ENCODE data around the gene CYSLTR2. TPM values are rescaled to one million over a fixed set of nuclear protein-coding genes. Genes with fewer than 3 reads are reported as not detected.

CYSLTR2 gene
- total and polyA plus RNA-seq, 9 of the 15 experiments (the other 6 are each of a cell fraction or from before 2014, with no cell fraction given): not detected

- TF ChIP-seq NKRF (IDR thresholded peaks at IDR 0.05; ENCODE audit: borderline replicate concordance) (no peak), ZBTB11 (CRISPR knock-in tag; IDR thresholded peaks at IDR 0.05) (no peak), PML (IDR thresholded peaks at IDR 0.05; ENCODE audit: low read length) (no peak), NFE2L1 (tag; IDR thresholded peaks at IDR 0.05; ENCODE audit: borderline replicate concordance, low read depth) (no peak), ZNF165 (CRISPR knock-in tag; IDR thresholded peaks at IDR 0.05; ENCODE audit: borderline replicate concordance) (no peak), MCM3 (IDR thresholded peaks at IDR 0.05) (no peak), DACH1 (IDR thresholded peaks at IDR 0.05; ENCODE audit: partially characterized antibody) (no peak), PKNOX1 (IDR thresholded peaks at IDR 0.05) (peak; percentile 39; the same call in 1 of the 2 replicates), CHD4 (IDR thresholded peaks at IDR 0.05; ENCODE audit: insufficient read depth, insufficient replicate concordance, low read depth, low read length, poor library complexity, severe bottlenecking) (no peak), GATA2 (CRISPR knock-in tag; IDR thresholded peaks at IDR 0.05) (no peak), PTBP1 (IDR thresholded peaks at IDR 0.05; ENCODE audit: low read depth, low read length) (no peak), MAFG (tag; conservative IDR thresholded peaks at IDR 0.05) (0 out of 2 replicates have a peak, but pooled peaks have one; percentile 30), FOXJ3 (CRISPR knock-in tag; IDR thresholded peaks at IDR 0.05) (no peak), HIVEP1 (CRISPR knock-in tag; IDR thresholded peaks at IDR 0.05) (no peak), HMGN3 (IDR thresholded peaks at IDR 0.05; ENCODE audit: borderline replicate concordance, extremely low read depth, insufficient read length, low read depth, low read length) (no peak), TBP (optimal IDR thresholded peaks at IDR 0.05; ENCODE audit: low read depth, low read length) (no peak), ELK1 (CRISPR knock-in tag; IDR thresholded peaks at IDR 0.05) (no peak), HOXB6 (CRISPR knock-in tag; IDR thresholded peaks at IDR 0.05; ENCODE audit: borderline replicate concordance) (no peak), CBX8 (IDR thresholded peaks at IDR 0.05; ENCODE audit: borderline replicate concordance, extremely low read depth, low read depth, low read length, poor library complexity, severe bottlenecking) (no peak)
These were observed 96.2 kb downstream of the CYSLTR2 start (continued) for GRCh38 chr13:48749699-48750473.

Measured in K562 (cell line).